KMS-11 (cell line): ENCODE data around the gene EFEMP1.

Experiments used
- H2AFZ ChIP-seq: fragments of 200-600 bp; sonication (generic); 2 replicates; pipeline ENCODE4 v1.6.1; 2016; ENCODE audit warnings: antibody characterized with exemption, mixed run types, low read depth
- H3K27ac ChIP-seq: fragments of 200-600 bp; sonication (generic); 2 replicates; pipeline ENCODE4 v1.6.1; 2016; ENCODE audit warnings: mild to moderate bottlenecking, mixed run types
- H3K27me3 ChIP-seq: fragments of 200-600 bp; sonication (generic); 2 replicates; pipeline ENCODE4 v1.6.1; 2017; ENCODE audit warnings: mild to moderate bottlenecking, low read depth, mixed run types, moderate library complexity; ENCODE audit not compliant: insufficient read depth
- H3K36me3 ChIP-seq: fragments of 200-600 bp; sonication (generic); 2 replicates; pipeline ENCODE4 v1.6.1; 2017; ENCODE audit warnings: mild to moderate bottlenecking, mixed run types; ENCODE audit not compliant: insufficient read depth
- H3K4me1 ChIP-seq: fragments of 200-600 bp; sonication (generic); 2 replicates; pipeline ENCODE4 v1.6.1; 2016; ENCODE audit warnings: mild to moderate bottlenecking, low read depth, mixed run types; ENCODE audit not compliant: poor library complexity, severe bottlenecking
- H3K4me2 ChIP-seq: fragments of 200-600 bp; sonication (generic); 2 replicates; pipeline ENCODE4 v1.7.0; 2016; ENCODE audit warnings: mild to moderate bottlenecking, mixed run types
- H3K4me3 ChIP-seq: fragments of 200-600 bp; sonication (generic); IDR thresholded peaks from 2 replicates; pipeline ENCODE4 v1.6.1; 2017; ENCODE audit warnings: low read depth, low read length, mixed read lengths; ENCODE audit not compliant: insufficient read depth
- H3K79me2 ChIP-seq: fragments of 200-600 bp; sonication (generic); 2 replicates; pipeline ENCODE4 v1.6.1; 2016; ENCODE audit warnings: low read depth, mixed run types; ENCODE audit not compliant: insufficient read depth
- H3K9ac ChIP-seq: fragments of 200-600 bp; sonication (generic); 2 replicates; pipeline ENCODE4 v1.6.1; 2016; ENCODE audit warnings: mild to moderate bottlenecking, mixed run types
- H4K20me1 ChIP-seq: fragments of 200-600 bp; sonication (generic); 2 replicates; pipeline ENCODE4 v1.6.1; 2016; ENCODE audit warnings: mild to moderate bottlenecking, mixed run types; ENCODE audit not compliant: insufficient read depth
- CTCF ChIP-seq: fragments of 200-600 bp; sonication (generic); conservative IDR thresholded peaks from 2 replicates; pipeline ENCODE4 v1.6.1; 2017; ENCODE audit warnings: low read depth, mild to moderate bottlenecking, antibody characterized with exemption, low read length, moderate library complexity, mixed read lengths

EFEMP1 gene

GRCh38 chr2:55902429-55902828, 21.2 kb downstream of the EFEMP1 start:
- no peak overlapping the region for H3K4me3 ChIP-seq
- no peak overlapping the region for H3K27ac ChIP-seq
- H3K4me2 ChIP-seq: no peak overlapping the region
- H2AFZ ChIP-seq: no peak overlapping the region
- no peak overlapping the region for H3K9ac ChIP-seq
- H3K79me2 ChIP-seq: no peaks in the 10 kb centered on the region
- H4K20me1 ChIP-seq: no peaks in the 10 kb centered on the region
- no peak for TF ChIP-seq CTCF
- H3K36me3 ChIP-seq: no peaks in the 10 kb centered on the region
- no peaks in the 10 kb centered on the region for H3K27me3 ChIP-seq
- H3K4me1 ChIP-seq: no peaks in the 10 kb centered on the region

GRCh38 chr2:55901941-55902340, 21.6 kb downstream of the EFEMP1 start:
- H3K36me3 ChIP-seq: no peaks in the 10 kb centered on the region
- no peak overlapping the region for H2AFZ ChIP-seq
- no peaks in the 10 kb centered on the region for H3K4me1 ChIP-seq
- H3K79me2 ChIP-seq: no peaks in the 10 kb centered on the region
- no peak overlapping the region for H3K27ac ChIP-seq
- no peaks in the 10 kb centered on the region for H4K20me1 ChIP-seq
- no peak for TF ChIP-seq CTCF
- H3K4me2 ChIP-seq: no peak overlapping the region
- H3K4me3 ChIP-seq: no peak overlapping the region
- H3K9ac ChIP-seq: no peak overlapping the region
- H3K27me3 ChIP-seq: no peaks in the 10 kb centered on the region

- no peaks in the 10 kb centered on the region for H3K36me3 ChIP-seq
- H3K4me2 ChIP-seq: no peak overlapping the region
- no peak overlapping the region for H3K27ac ChIP-seq
- TF ChIP-seq CTCF: no peak
- H2AFZ ChIP-seq: no peak overlapping the region
- H4K20me1 ChIP-seq: no peaks in the 10 kb centered on the region
- no peak overlapping the region for H3K9ac ChIP-seq
- H3K4me3 ChIP-seq: no peak overlapping the region
- no peaks in the 10 kb centered on the region for H3K27me3 ChIP-seq
- no peaks in the 10 kb centered on the region for H3K4me1 ChIP-seq
- H3K79me2 ChIP-seq: no peaks in the 10 kb centered on the region
Observed at GRCh38 chr2:55901322-55901721, 22.3 kb downstream of the EFEMP1 start.

GRCh38 chr2:55899881-55900280, 23.7 kb downstream of the EFEMP1 start:
- H3K4me1 ChIP-seq: no peaks in the 10 kb centered on the region

More at GRCh38 chr2:55899881-55900280, 23.7 kb downstream of the EFEMP1 start:
- H3K79me2 ChIP-seq: no peaks in the 10 kb centered on the region
- no peaks in the 10 kb centered on the region for H4K20me1 ChIP-seq
- H3K27me3 ChIP-seq: no peaks in the 10 kb centered on the region
- H3K36me3 ChIP-seq: no peaks in the 10 kb centered on the region
- H3K4me2 ChIP-seq: no peak overlapping the region
- H2AFZ ChIP-seq: no peak overlapping the region
- no peak overlapping the region for H3K27ac ChIP-seq
- H3K9ac ChIP-seq: no peak overlapping the region
- H3K4me3 ChIP-seq: no peak overlapping the region
- no peak for TF ChIP-seq CTCF
